Testis (tissue), 3 donors: Measurements from ENCODE around the gene SPATA24. TPM values are rescaled to one million over a fixed set of nuclear protein-coding genes. Genes with fewer than 3 reads are reported as not detected.

ENCODE experiments used
- polyA plus RNA-seq: library from polyadenylated mRNA; stranded (reverse); fragments of 350-450 nt; fragmentation: Illumina TruSeq; extraction: RNeasy Lipid Tissue Mini Kit (QIAGEN cat#74804); gene quantifications from one replicate; pipeline ENCODE4 v1.2.3, GENCODE V29; 2014; ENCODE audit warnings: low read depth, low replicate concordance; ENCODE audit not compliant: insufficient read depth
- small RNA-seq, 2 donors: library from RNA; depleted of rRNA; stranded (forward); fragments of <200 nt; gene quantifications; one replicate each; pipeline ENCODE3, GENCODE V24; 2016
- total RNA-seq, 2 donors: library from RNA; depleted of rRNA; stranded (reverse); fragments of >200 nt; gene quantifications; one replicate each; pipeline ENCODE4 v1.2.3, GENCODE V29; 2016

SPATA24 gene
- total and polyA plus RNA-seq, 3 donors from 2014 or later, result 45.2 to 185 (median 94.6) TPM

Small RNA genes within 50 kb of the gene (small RNA-seq; reads per million reads assigned to genes)
- gene RNU5B-4P, result 0 reads per million in 2 donors

Other genes with a start within 250 kb of the SPATA24 start
- 10 to 100 TPM; 86.5 to 98.2 TPM for gene SIL1, start 205.7 kb downstream of the SPATA24 start, total RNA-seq
- 116 TPM for gene SIL1, start 205.7 kb downstream of the SPATA24 start, polyA plus RNA-seq
- 100 to 1,000 TPM; 243 to 248 TPM for gene MATR3, start 110.3 kb downstream of the SPATA24 start, total RNA-seq
- 174 TPM for gene MATR3, start 110.3 kb downstream of the SPATA24 start, polyA plus RNA-seq
- 100 to 1,000 TPM; 142 to 150 TPM for gene PAIP2, start 62.2 kb downstream of the SPATA24 start, total RNA-seq
- gene PAIP2, start 62.2 kb downstream of the SPATA24 start, polyA plus RNA-seq, result 297 TPM
- gene SLC23A1, start 20.8 kb downstream of the SPATA24 start, total RNA-seq, result not detected
- gene SLC23A1, start 20.8 kb downstream of the SPATA24 start, polyA plus RNA-seq, result 0.34 TPM
- under 1 TPM; 0.31 to 0.94 TPM for gene MZB1, start 14.2 kb downstream of the SPATA24 start, total RNA-seq
- 6.0 TPM for gene MZB1, start 14.2 kb downstream of the SPATA24 start, polyA plus RNA-seq
- 1 to 10 TPM; 2.7 to 3.6 TPM for gene PROB1, start 9.0 kb downstream of the SPATA24 start, total RNA-seq
- 1.5 TPM for gene PROB1, start 9.0 kb downstream of the SPATA24 start, polyA plus RNA-seq
- 10 to 100 TPM; 45.0 to 98.3 TPM for gene DNAJC18, start 35.4 kb upstream of the SPATA24 start, total RNA-seq
- 283 TPM for gene DNAJC18, start 35.4 kb upstream of the SPATA24 start, polyA plus RNA-seq
- 1 to 10 TPM; 1.8 to 2.4 TPM for gene ECSCR, start 58.7 kb upstream of the SPATA24 start, total RNA-seq
- 13.9 TPM for gene ECSCR, start 58.7 kb upstream of the SPATA24 start, polyA plus RNA-seq
- under 1 TPM in 1 of 2 donors, not detected in 1; 0.16 TPM for gene SMIM33, start 66.9 kb upstream of the SPATA24 start, total RNA-seq
- not detected for gene SMIM33, start 66.9 kb upstream of the SPATA24 start, polyA plus RNA-seq
- gene STING1, start 78.7 kb upstream of the SPATA24 start, total RNA-seq, result 10 to 100 TPM; 14.2 to 18.6 TPM
- 22.4 TPM for gene STING1, start 78.7 kb upstream of the SPATA24 start, polyA plus RNA-seq
- 100 to 1,000 TPM; 102 to 116 TPM for gene UBE2D2, start 157.2 kb upstream of the SPATA24 start, total RNA-seq
- gene UBE2D2, start 157.2 kb upstream of the SPATA24 start, polyA plus RNA-seq, result 386 TPM
- gene CXXC5, start 244.3 kb upstream of the SPATA24 start, total RNA-seq, result 10 to 100 TPM; 71.1 to 78.3 TPM
- 94.7 TPM for gene CXXC5, start 244.3 kb upstream of the SPATA24 start, polyA plus RNA-seq